Keratinocyte (primary cell): ENCODE results near the gene SLC2A11.

Experiments used
- CTCF ChIP-seq, 3 experiments: IDR thresholded peaks in 1 of 3; conservative IDR thresholded peaks in 1 of 3; optimal IDR thresholded peaks in 1 of 3; 2 replicates in 2 of 3; 3 replicates in 1 of 3; pipeline versions ENCODE3 to v1.5.1; 2011; ENCODE audit warnings: low read length in 3 of 3, mild to moderate bottlenecking in 3 of 3, moderate library complexity in 2 of 3, control low read depth in 1 of 3, inconsistent platforms in 1 of 3; ENCODE audit not compliant: insufficient read depth in 2 of 3; ENCODE audit errors: extremely low read depth in 1 of 3
- EZH2 ChIP-seq: IDR thresholded peaks from one replicate; pipeline ENCODE4 v1.6.1; 2012; ENCODE audit warnings: inconsistent platforms, mild to moderate bottlenecking, low read length, moderate library complexity

- TF ChIP-seq CTCF (optimal IDR thresholded peaks at IDR 0.05 in 1 of 3, IDR thresholded peaks at IDR 0.05 in 1 of 3, conservative IDR thresholded peaks at IDR 0.05 in 1 of 3; ENCODE audit: extremely low read depth in 1 of 3, insufficient read depth in 2 of 3, low read length in 3 of 3) (no peak), EZH2 (no peak)
Measured at GRCh38 chr22:23896166-23896522, 38.5 kb downstream of the SLC2A11 start.
